Fibroblast of villous mesenchyme (primary cell): ENCODE data around the gene GRAMD1B. TPM values are rescaled to one million over a fixed set of nuclear protein-coding genes. Genes with fewer than 3 reads are reported as not detected.

Experiments
- DNase-seq: peaks from one replicate; pipeline ENCODE4 v3.0.0-alpha.2; 2010; ENCODE audit warnings: low read depth
- H3K4me3 ChIP-seq: 2 replicates; pipeline ENCODE4 v1.5.1; 2011; ENCODE audit warnings: low read depth, mild to moderate bottlenecking, low read length
- CTCF ChIP-seq: IDR thresholded peaks from 2 replicates; pipeline ENCODE4 v1.5.1; 2012; ENCODE audit warnings: low read depth, mild to moderate bottlenecking, low read length; ENCODE audit not compliant: insufficient read depth
- total RNA-seq: library from RNA; depleted of rRNA; stranded (reverse); fragments of >200 nt; gene quantifications from 2 replicates; pipeline ENCODE4 v1.2.3, GENCODE V29; 2012

Gene GRAMD1B
- total RNA-seq, 1 donor, result 6.0 TPM

DNA sequence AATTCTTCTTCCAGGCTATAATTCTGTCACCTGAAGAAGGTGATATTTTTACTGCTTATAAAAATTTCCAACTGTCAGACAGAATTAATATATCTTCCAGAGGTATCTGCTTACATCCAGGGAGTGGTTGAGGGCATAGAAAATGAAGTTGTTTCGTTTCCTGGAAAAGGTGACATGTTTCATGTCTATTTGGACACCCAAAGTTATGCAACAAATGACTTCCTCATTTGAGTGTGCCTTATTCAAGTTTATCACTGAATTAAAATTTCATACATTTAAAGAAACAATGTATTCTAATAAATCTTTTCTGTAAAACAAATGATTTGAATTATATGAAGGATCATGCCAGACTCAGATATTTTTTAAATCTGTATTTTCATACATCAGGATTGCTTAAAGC is 8.5 kb upstream of the GRAMD1B start:
- TF ChIP-seq CTCF, result no peak
- H3K4me3 ChIP-seq, result no peak overlapping the region
- DNase-seq, result no peak

- TF ChIP-seq CTCF, result no peak
- no peak for DNase-seq
- H3K4me3 ChIP-seq, result no peak overlapping the region
Measured at GRCh38 chr11:123425367-123425766, 4.7 kb upstream of the GRAMD1B start.

- TF ChIP-seq CTCF, result no peak
- no peak for DNase-seq
- no peak overlapping the region for H3K4me3 ChIP-seq
Measured at GRCh38 chr11:123426789-123427188, 3.3 kb upstream of the GRAMD1B start.

DNA sequence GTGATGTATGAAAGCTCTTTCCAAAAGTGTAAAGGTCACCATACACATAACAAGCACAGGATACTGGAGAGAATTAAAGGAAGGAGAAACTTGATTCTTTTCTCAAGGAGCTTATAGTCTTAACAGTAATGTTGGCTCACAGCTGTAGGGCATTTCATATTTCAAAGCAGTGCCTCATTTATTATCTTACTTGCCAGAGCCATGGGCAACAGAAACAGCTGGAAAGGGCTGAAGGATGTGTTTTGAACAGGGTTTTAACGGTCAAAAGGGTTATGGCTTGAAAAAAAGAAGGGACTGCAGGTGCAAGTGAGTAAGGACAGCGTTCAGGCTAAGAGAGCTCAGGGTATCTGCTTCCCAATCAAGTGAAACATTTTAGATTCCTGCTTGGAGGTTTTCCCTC is 2.7 kb upstream of the GRAMD1B start:
- no peak for DNase-seq
- TF ChIP-seq CTCF, result no peak

GRCh38 chr11:123428116-123428715 is 1.9 kb upstream of the GRAMD1B start:
- DNase-seq, result no peak
- no peak overlapping the region for H3K4me3 ChIP-seq

More for the DNA sequence above, 2.7 kb upstream of the GRAMD1B start:
- H3K4me3 ChIP-seq, result no peak overlapping the region

DNA sequence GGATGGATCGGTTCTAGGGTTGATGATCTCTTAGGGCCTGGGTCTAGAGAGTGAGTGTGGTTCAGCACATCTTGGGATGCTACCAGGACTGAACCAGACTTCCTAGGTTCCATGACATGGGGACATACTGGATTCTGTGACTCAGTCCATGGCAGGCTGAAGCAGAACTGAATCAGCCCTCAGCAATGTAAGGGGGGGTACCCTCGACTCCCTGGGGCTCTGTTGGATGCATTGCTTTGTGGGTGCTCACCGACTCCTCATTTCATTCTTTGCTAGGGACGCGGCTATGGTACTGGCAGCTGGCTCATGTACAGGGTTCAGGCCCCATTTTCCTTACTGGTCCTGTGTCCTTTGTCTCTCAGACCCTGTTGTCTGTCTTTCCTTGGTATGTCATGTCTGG is 733 bp upstream of the GRAMD1B start:
- DNase-seq, result no peak
- no peak overlapping the region for H3K4me3 ChIP-seq

More at GRCh38 chr11:123428116-123428715, 1.9 kb upstream of the GRAMD1B start:
- TF ChIP-seq CTCF, result no peak

More for the DNA sequence above, 733 bp upstream of the GRAMD1B start:
- no peak for TF ChIP-seq CTCF
